EH (cell line): Measurements from ENCODE around the gene CYP4F3.
"Not testable (repeated sequence)": the region's sequence is repeated elsewhere in the genome, so short reads cannot be mapped to it uniquely, and the experiment has no call there.

ENCODE experiments used
- DNase-seq: peaks from one replicate; pipeline ENCODE4 v3.0.0-alpha.2; 2015; ENCODE audit warnings: low read depth

The CYP4F3 gene

GRCh38 chr19:15640294-15640903 lies at the start of gene CYP4F3:
Gene CYP4F3 (plus strand): TSS chr19:15640897. CDS start chr19:15641416, 519 bp downstream.
- DNase-seq, result no peak

- DNase-seq, result no peak
Observed at GRCh38 chr19:15591796-15592195, 48.9 kb upstream of the CYP4F3 start.

- not testable (repeated sequence) for DNase-seq
Observed at GRCh38 chr19:15592506-15592905, 48.2 kb upstream of the CYP4F3 start.

GRCh38 chr19:15593766-15594165 lies 46.9 kb upstream of the CYP4F3 start:
- DNase-seq, result not testable (repeated sequence)

GRCh38 chr19:15595069-15595468 lies 45.6 kb upstream of the CYP4F3 start:
- no peak for DNase-seq

GRCh38 chr19:15607978-15608925 lies 32.4 kb upstream of the CYP4F3 start:
- not testable (repeated sequence) for DNase-seq

- DNase-seq, result no peak
Observed at GRCh38 chr19:15609261-15609660, 31.4 kb upstream of the CYP4F3 start.

- DNase-seq, result no peak
Observed at GRCh38 chr19:15612342-15612741, 28.4 kb upstream of the CYP4F3 start.

GRCh38 chr19:15613338-15613737 lies 27.4 kb upstream of the CYP4F3 start:
- DNase-seq, result no peak

- no peak for DNase-seq
Observed at GRCh38 chr19:15614507-15615379, 26.0 kb upstream of the CYP4F3 start, which contains the start of gene CYP4F8. Gene CYP4F8 (plus strand): TSS chr19:15615218. CDS start chr19:15615617, 399 bp downstream.

GRCh38 chr19:15615526-15615925 lies 25.2 kb upstream of the CYP4F3 start:
- no peak for DNase-seq

- DNase-seq, result no peak
Observed at GRCh38 chr19:15616183-15616582, 24.5 kb upstream of the CYP4F3 start.

GRCh38 chr19:15616627-15617270 lies 23.9 kb upstream of the CYP4F3 start:
- DNase-seq, result no peak

GRCh38 chr19:15618321-15618720 lies 22.4 kb upstream of the CYP4F3 start:
- no peak for DNase-seq

GRCh38 chr19:15621801-15622200 lies 18.9 kb upstream of the CYP4F3 start:
- no peak for DNase-seq

GRCh38 chr19:15622991-15623390 lies 17.7 kb upstream of the CYP4F3 start:
- no peak for DNase-seq

GRCh38 chr19:15623711-15624318 lies 16.9 kb upstream of the CYP4F3 start:
- DNase-seq, result no peak

- DNase-seq, result no peak
Observed at GRCh38 chr19:15628236-15629002, 12.3 kb upstream of the CYP4F3 start.

- DNase-seq, result peak; percentile 47
Observed at GRCh38 chr19:15629003-15629880, 11.5 kb upstream of the CYP4F3 start.
